GM12873 (cell line): ENCODE results near the gene LMTK2.

ENCODE experiments used
- CTCF ChIP-seq: IDR thresholded peaks from 2 replicates; pipeline ENCODE4 v1.5.1; 2012; ENCODE audit warnings: low read depth, mild to moderate bottlenecking, moderate library complexity, low read length, control low read depth; ENCODE audit not compliant: insufficient read depth; ENCODE audit errors: missing control alignments

Gene LMTK2

GRCh38 chr7:98225913-98226614 lies 119.4 kb downstream of the LMTK2 start:
- no peak for TF ChIP-seq CTCF

GRCh38 chr7:98227939-98228338 lies 121.3 kb downstream of the LMTK2 start:
- no peak for TF ChIP-seq CTCF

GRCh38 chr7:98228801-98229200 lies 122.1 kb downstream of the LMTK2 start:
- TF ChIP-seq CTCF: no peak

GRCh38 chr7:98229441-98229840 lies 122.8 kb downstream of the LMTK2 start:
- TF ChIP-seq CTCF: no peak

- TF ChIP-seq CTCF: no peak
Observed at GRCh38 chr7:98229991-98230745, 123.5 kb downstream of the LMTK2 start.

- TF ChIP-seq CTCF: no peak
Observed at GRCh38 chr7:98230746-98231471, 124.2 kb downstream of the LMTK2 start.

GRCh38 chr7:98231493-98232262 lies 125.0 kb downstream of the LMTK2 start:
- no peak for TF ChIP-seq CTCF
